ENCODE results near the gene HAPLN3.

The HAPLN3 gene

GRCh38 chr15:88830016-88830415, 65.3 kb downstream of the HAPLN3 start:
- DNase-seq (ENCODE audit: low read depth in 2 of 2): no peak

DNA sequence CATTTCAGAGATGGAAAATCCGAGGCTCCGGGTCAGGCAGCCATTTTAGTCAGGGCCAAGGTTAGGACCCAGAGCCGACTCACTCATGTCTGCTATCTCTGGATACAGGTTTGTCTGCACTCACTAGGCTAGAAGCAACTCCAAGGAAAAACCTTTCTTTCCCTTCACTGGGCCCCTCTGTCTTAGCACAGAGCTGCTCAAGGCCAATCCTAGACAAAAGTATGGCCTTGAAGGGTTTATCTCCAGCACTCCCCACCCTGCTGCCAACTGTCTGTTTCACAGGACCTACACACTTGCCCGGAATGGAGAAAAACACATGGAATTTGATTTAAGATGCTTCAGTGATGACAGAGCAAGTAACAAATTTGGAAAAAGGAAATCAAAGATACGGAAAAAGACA, 66.6 kb downstream of the HAPLN3 start:
- DNase-seq (ENCODE audit: low read depth in 2 of 2): no peak

Measured in fibroblast of skin of left quadriceps (primary cell).